ENCODE results near the gene TYMS.

Gene TYMS

GRCh38 chr18:683531-683930, 26.1 kb downstream of the TYMS start:
- Histone ChIP-seq H3K56ac (ENCODE audit: low read length) (no peak overlapping the region), H3K4me1 (ENCODE audit: control insufficient read depth, low read depth, low read length) (peaks cover 1% of the 10 kb centered on the region), H3K4me2 (ENCODE audit: low read length) (no peak overlapping the region), H3K27me3 (ENCODE audit: insufficient read depth, low read length, poor library complexity) (no peaks in the 10 kb centered on the region), H2BK5ac (ENCODE audit: low read length) (no peak overlapping the region), H3K18ac (ENCODE audit: low read length) (no peak overlapping the region), H4K8ac (ENCODE audit: low read depth, low read length) (no peak overlapping the region), H2AK5ac (ENCODE audit: low read length) (no peak overlapping the region), H2BK120ac (ENCODE audit: low read depth, low read length) (no peak overlapping the region), H3K23ac (ENCODE audit: low read length) (no peak overlapping the region), H3K79me1 (ENCODE audit: low read length) (no peaks in the 10 kb centered on the region), H4K5ac (ENCODE audit: low read length) (no peak overlapping the region), H3K4ac (ENCODE audit: low read depth, low read length) (no peak overlapping the region), H3K4me3 (ENCODE audit: low read length) (no peak overlapping the region), H2BK15ac (replicated peaks; ENCODE audit: low read depth) (no peak overlapping the region), H3K79me2 (ENCODE audit: control insufficient read depth, insufficient read depth, low read length) (no peaks in the 10 kb centered on the region), H3K36me3 (ENCODE audit: control insufficient read depth, insufficient read depth, low read length) (peaks cover 4% of the 10 kb centered on the region), H3K9ac (ENCODE audit: low read length) (no peak overlapping the region), H3K27ac (ENCODE audit: low read depth, low read length) (no peak overlapping the region)
- no CpG with 5 or more reads among the region's 5 CpGs for WGBS (ENCODE audit: extremely low coverage, insufficient coverage, low lambda C conversion rate)
- DNase-seq, result no peak

GRCh38 chr18:685438-685837, 28.0 kb downstream of the TYMS start:
- H2BK15ac ChIP-seq (replicated peaks; ENCODE audit: low read depth), result no peak overlapping the region
- H4K5ac ChIP-seq (ENCODE audit: low read length), result no peak overlapping the region
- no peak overlapping the region for H3K4me3 ChIP-seq (ENCODE audit: low read length)
- DNase-seq, result peak; percentile 76
- no peak overlapping the region for H3K56ac ChIP-seq (ENCODE audit: low read length)
- no peak overlapping the region for H3K23ac ChIP-seq (ENCODE audit: low read length)
- WGBS (ENCODE audit: extremely low coverage, insufficient coverage, low lambda C conversion rate), result no CpG with 5 or more reads among the region's 3 CpGs
- H2BK120ac ChIP-seq (ENCODE audit: low read depth, low read length), result no peak overlapping the region
- H2AK5ac ChIP-seq (ENCODE audit: low read length), result no peak overlapping the region
- no peak overlapping the region for H3K9ac ChIP-seq (ENCODE audit: low read length)
- H3K4me1 ChIP-seq (ENCODE audit: control insufficient read depth, low read depth, low read length), result peaks cover 1% of the 10 kb centered on the region
- H4K8ac ChIP-seq (ENCODE audit: low read depth, low read length), result no peak overlapping the region
- no peak overlapping the region for H2BK5ac ChIP-seq (ENCODE audit: low read length)
- H3K4ac ChIP-seq (ENCODE audit: low read depth, low read length), result no peak overlapping the region
- no peaks in the 10 kb centered on the region for H3K79me1 ChIP-seq (ENCODE audit: low read length)
- no peak overlapping the region for H3K27ac ChIP-seq (ENCODE audit: low read depth, low read length)
- H3K79me2 ChIP-seq (ENCODE audit: control insufficient read depth, insufficient read depth, low read length), result no peaks in the 10 kb centered on the region
- no peak overlapping the region for H3K4me2 ChIP-seq (ENCODE audit: low read length)
- H3K18ac ChIP-seq (ENCODE audit: low read length), result no peak overlapping the region
- no peaks in the 10 kb centered on the region for H3K27me3 ChIP-seq (ENCODE audit: insufficient read depth, low read length, poor library complexity)
- H3K36me3 ChIP-seq (ENCODE audit: control insufficient read depth, insufficient read depth, low read length), result peaks cover 4% of the 10 kb centered on the region

GRCh38 chr18:686339-687111, 29.1 kb downstream of the TYMS start:
- no peak overlapping the region for H2BK5ac ChIP-seq (ENCODE audit: low read length)
- peaks cover 4% of the 10 kb centered on the region for H3K36me3 ChIP-seq (ENCODE audit: control insufficient read depth, insufficient read depth, low read length)
- H3K4me2 ChIP-seq (ENCODE audit: low read length), result no peak overlapping the region
- H4K8ac ChIP-seq (ENCODE audit: low read depth, low read length), result no peak overlapping the region
- no peak overlapping the region for H4K5ac ChIP-seq (ENCODE audit: low read length)
- peak overlapping the region; percentile 15 for H3K27ac ChIP-seq (ENCODE audit: low read depth, low read length)
- H3K23ac ChIP-seq (ENCODE audit: low read length), result no peak overlapping the region
- H3K56ac ChIP-seq (ENCODE audit: low read length), result no peak overlapping the region
- H3K79me2 ChIP-seq (ENCODE audit: control insufficient read depth, insufficient read depth, low read length), result no peaks in the 10 kb centered on the region
- H2BK15ac ChIP-seq (replicated peaks; ENCODE audit: low read depth), result no peak overlapping the region
- H3K4me3 ChIP-seq (ENCODE audit: low read length), result no peak overlapping the region
- no peak overlapping the region for H2AK5ac ChIP-seq (ENCODE audit: low read length)
- H2BK120ac ChIP-seq (ENCODE audit: low read depth, low read length), result no peak overlapping the region
- peak; percentile 39 for DNase-seq
- H3K18ac ChIP-seq (ENCODE audit: low read length), result no peak overlapping the region
- no CpG with 5 or more reads among the region's 11 CpGs for WGBS (ENCODE audit: extremely low coverage, insufficient coverage, low lambda C conversion rate)
- no peaks in the 10 kb centered on the region for H3K79me1 ChIP-seq (ENCODE audit: low read length)
- no peaks in the 10 kb centered on the region for H3K27me3 ChIP-seq (ENCODE audit: insufficient read depth, low read length, poor library complexity)
- no peak overlapping the region for H3K4ac ChIP-seq (ENCODE audit: low read depth, low read length)
- H3K9ac ChIP-seq (ENCODE audit: low read length), result no peak overlapping the region
- peaks cover 1% of the 10 kb centered on the region for H3K4me1 ChIP-seq (ENCODE audit: control insufficient read depth, low read depth, low read length)

- H3K79me1 ChIP-seq (ENCODE audit: low read length), result no peaks in the 10 kb centered on the region
- no peak overlapping the region for H4K5ac ChIP-seq (ENCODE audit: low read length)
- H3K4me1 ChIP-seq (ENCODE audit: control insufficient read depth, low read depth, low read length), result peaks cover 1% of the 10 kb centered on the region
- H3K79me2 ChIP-seq (ENCODE audit: control insufficient read depth, insufficient read depth, low read length), result no peaks in the 10 kb centered on the region
- no peak overlapping the region for H3K23ac ChIP-seq (ENCODE audit: low read length)
- no peak overlapping the region for H2AK5ac ChIP-seq (ENCODE audit: low read length)
- no peak for DNase-seq
- no peaks in the 10 kb centered on the region for H3K36me3 ChIP-seq (ENCODE audit: control insufficient read depth, insufficient read depth, low read length)
- no peaks in the 10 kb centered on the region for H3K27me3 ChIP-seq (ENCODE audit: insufficient read depth, low read length, poor library complexity)
- no CpG with 5 or more reads among the region's 5 CpGs for WGBS (ENCODE audit: extremely low coverage, insufficient coverage, low lambda C conversion rate)
- H2BK120ac ChIP-seq (ENCODE audit: low read depth, low read length), result no peak overlapping the region
- H3K4me2 ChIP-seq (ENCODE audit: low read length), result no peak overlapping the region
- no peak overlapping the region for H2BK5ac ChIP-seq (ENCODE audit: low read length)
- H3K4me3 ChIP-seq (ENCODE audit: low read length), result no peak overlapping the region
- H3K4ac ChIP-seq (ENCODE audit: low read depth, low read length), result no peak overlapping the region
- no peak overlapping the region for H3K56ac ChIP-seq (ENCODE audit: low read length)
- H3K27ac ChIP-seq (ENCODE audit: low read depth, low read length), result no peak overlapping the region
- no peak overlapping the region for H2BK15ac ChIP-seq (replicated peaks; ENCODE audit: low read depth)
- no peak overlapping the region for H4K8ac ChIP-seq (ENCODE audit: low read depth, low read length)
- H3K9ac ChIP-seq (ENCODE audit: low read length), result no peak overlapping the region
- H3K18ac ChIP-seq (ENCODE audit: low read length), result no peak overlapping the region
These were observed 30.9 kb downstream of the TYMS start for GRCh38 chr18:688323-688722.

GRCh38 chr18:692824-693223, 35.4 kb downstream of the TYMS start:
- H4K8ac ChIP-seq (ENCODE audit: low read depth, low read length), result no peak overlapping the region
- H2AK5ac ChIP-seq (ENCODE audit: low read length), result no peak overlapping the region
- DNase-seq, result no peak
- H3K23ac ChIP-seq (ENCODE audit: low read length), result no peak overlapping the region
- no peak overlapping the region for H4K5ac ChIP-seq (ENCODE audit: low read length)
- no peak overlapping the region for H2BK15ac ChIP-seq (replicated peaks; ENCODE audit: low read depth)
- H3K18ac ChIP-seq (ENCODE audit: low read length), result no peak overlapping the region
- no peak overlapping the region for H3K4me3 ChIP-seq (ENCODE audit: low read length)
- H2BK5ac ChIP-seq (ENCODE audit: low read length), result no peak overlapping the region
- no CpG with 5 or more reads among the region's 6 CpGs for WGBS (ENCODE audit: extremely low coverage, insufficient coverage, low lambda C conversion rate)
- no peak overlapping the region for H3K27ac ChIP-seq (ENCODE audit: low read depth, low read length)
- H3K27me3 ChIP-seq (ENCODE audit: insufficient read depth, low read length, poor library complexity), result no peaks in the 10 kb centered on the region
- H2BK120ac ChIP-seq (ENCODE audit: low read depth, low read length), result no peak overlapping the region
- H3K9ac ChIP-seq (ENCODE audit: low read length), result no peak overlapping the region
- H3K4me2 ChIP-seq (ENCODE audit: low read length), result no peak overlapping the region
- H3K36me3 ChIP-seq (ENCODE audit: control insufficient read depth, insufficient read depth, low read length), result peaks cover 2% of the 10 kb centered on the region
- no peaks in the 10 kb centered on the region for H3K79me2 ChIP-seq (ENCODE audit: control insufficient read depth, insufficient read depth, low read length)
- no peaks in the 10 kb centered on the region for H3K4me1 ChIP-seq (ENCODE audit: control insufficient read depth, low read depth, low read length)
- peaks cover 1% of the 10 kb centered on the region for H3K79me1 ChIP-seq (ENCODE audit: low read length)
- no peak overlapping the region for H3K4ac ChIP-seq (ENCODE audit: low read depth, low read length)
- no peak overlapping the region for H3K56ac ChIP-seq (ENCODE audit: low read length)
